ENCODE data around the gene PRSS48.

Gene PRSS48

DNA sequence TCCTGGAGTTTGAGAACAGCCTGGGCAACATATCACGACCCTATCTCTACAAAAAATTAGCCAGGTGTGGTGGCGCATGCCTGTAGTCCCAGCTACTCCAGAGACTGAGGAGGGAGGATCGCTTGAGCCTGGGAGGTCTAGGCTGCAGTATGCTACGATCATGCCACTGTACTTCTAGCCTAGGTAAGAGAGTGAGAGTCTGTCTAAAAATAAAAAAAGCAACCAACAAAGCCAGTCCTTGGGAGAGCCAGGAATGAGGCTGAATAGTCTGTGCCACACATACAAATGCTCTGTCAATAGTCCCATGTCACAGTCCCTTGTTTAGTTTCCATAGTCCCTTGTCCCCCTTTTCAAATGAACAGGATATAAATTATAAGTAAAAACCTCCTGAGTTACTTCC is 19.3 kb upstream of the PRSS48 start:
- Histone ChIP-seq H3K27ac (ENCODE audit: low read length) (no peak overlapping the region), H3K27me3 (ENCODE audit: insufficient read depth, low read length, poor library complexity) (no peaks in the 10 kb centered on the region), H4K20me1 (ENCODE audit: insufficient read depth, low read length) (no peaks in the 10 kb centered on the region), H2AFZ (ENCODE audit: low read depth, low read length) (no peak overlapping the region), H3K4me3 (ENCODE audit: low read depth in 1 of 2, low read length in 2 of 2) (no peak overlapping the region), H3K9me3 (ENCODE audit: insufficient read depth, low read length, severe bottlenecking) (no peaks in the 10 kb centered on the region), H3K4me1 (ENCODE audit: insufficient read depth, low read length) (no peaks in the 10 kb centered on the region), H3K4me2 (ENCODE audit: insufficient read depth, low read length) (no peak overlapping the region), H3K9ac (ENCODE audit: low read depth, low read length) (no peak overlapping the region), H3K36me3 (ENCODE audit: insufficient read depth, low read length) (no peaks in the 10 kb centered on the region), H3K79me2 (ENCODE audit: insufficient read depth, low read length) (no peaks in the 10 kb centered on the region)
- TF ChIP-seq EZH2 (IDR thresholded peaks at IDR 0.05; ENCODE audit: borderline replicate concordance, low read depth, low read length, severe bottlenecking) = no peak
- TF ChIP-seq, protein P1, sequence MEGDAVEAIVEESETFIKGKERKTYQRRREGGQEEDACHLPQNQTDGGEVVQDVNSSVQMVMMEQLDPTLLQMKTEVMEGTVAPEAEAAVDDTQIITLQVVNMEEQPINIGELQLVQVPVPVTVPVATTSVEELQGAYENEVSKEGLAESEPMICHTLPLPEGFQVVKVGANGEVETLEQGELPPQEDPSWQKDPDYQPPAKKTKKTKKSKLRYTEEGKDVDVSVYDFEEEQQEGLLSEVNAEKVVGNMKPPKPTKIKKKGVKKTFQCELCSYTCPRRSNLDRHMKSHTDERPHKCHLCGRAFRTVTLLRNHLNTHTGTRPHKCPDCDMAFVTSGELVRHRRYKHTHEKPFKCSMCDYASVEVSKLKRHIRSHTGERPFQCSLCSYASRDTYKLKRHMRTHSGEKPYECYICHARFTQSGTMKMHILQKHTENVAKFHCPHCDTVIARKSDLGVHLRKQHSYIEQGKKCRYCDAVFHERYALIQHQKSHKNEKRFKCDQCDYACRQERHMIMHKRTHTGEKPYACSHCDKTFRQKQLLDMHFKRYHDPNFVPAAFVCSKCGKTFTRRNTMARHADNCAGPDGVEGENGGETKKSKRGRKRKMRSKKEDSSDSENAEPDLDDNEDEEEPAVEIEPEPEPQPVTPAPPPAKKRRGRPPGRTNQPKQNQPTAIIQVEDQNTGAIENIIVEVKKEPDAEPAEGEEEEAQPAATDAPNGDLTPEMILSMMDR (IDR thresholded peaks at IDR 0.05; ENCODE audit: borderline replicate concordance, extremely low read depth, low read length, poor library complexity, severe bottlenecking) = no peak
- ATAC-seq (ENCODE audit: insufficient read depth, low read depth) = no peak
- DNase-seq = no peak

DNA sequence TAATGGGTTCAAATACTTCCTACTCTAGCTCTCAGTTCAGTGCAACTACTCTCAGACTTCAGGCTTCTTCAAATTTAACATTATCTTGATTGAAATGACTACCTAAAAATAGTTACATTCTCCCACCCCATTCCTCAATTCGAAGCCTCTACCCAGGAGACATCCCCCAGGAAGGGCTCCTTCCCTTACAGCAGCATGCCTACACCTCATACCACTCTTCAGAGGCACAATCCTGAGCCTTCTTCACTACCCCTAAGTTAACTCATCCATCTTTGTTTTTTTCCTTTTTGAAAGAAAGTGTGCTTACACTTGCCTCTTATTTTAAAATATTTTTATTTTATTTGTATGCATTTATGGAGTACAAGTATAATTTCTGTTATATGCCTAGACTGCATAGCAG is 17.2 kb upstream of the PRSS48 start:
- Histone ChIP-seq H2AFZ (ENCODE audit: low read depth, low read length) (no peak overlapping the region), H3K79me2 (ENCODE audit: insufficient read depth, low read length) (no peaks in the 10 kb centered on the region), H3K36me3 (ENCODE audit: insufficient read depth, low read length) (no peaks in the 10 kb centered on the region), H3K9me3 (ENCODE audit: insufficient read depth, low read length, severe bottlenecking) (no peaks in the 10 kb centered on the region), H3K27ac (ENCODE audit: low read length) (no peak overlapping the region), H3K4me3 (ENCODE audit: low read depth in 1 of 2, low read length in 2 of 2) (no peak overlapping the region), H3K4me2 (ENCODE audit: insufficient read depth, low read length) (no peak overlapping the region), H4K20me1 (ENCODE audit: insufficient read depth, low read length) (no peaks in the 10 kb centered on the region), H3K9ac (ENCODE audit: low read depth, low read length) (no peak overlapping the region), H3K27me3 (ENCODE audit: insufficient read depth, low read length, poor library complexity) (no peaks in the 10 kb centered on the region), H3K4me1 (ENCODE audit: insufficient read depth, low read length) (no peaks in the 10 kb centered on the region)
- no peak for ATAC-seq (ENCODE audit: insufficient read depth, low read depth)
- no peak for TF ChIP-seq EZH2 (IDR thresholded peaks at IDR 0.05; ENCODE audit: borderline replicate concordance, low read depth, low read length, severe bottlenecking)
- TF ChIP-seq, protein P1 (IDR thresholded peaks at IDR 0.05; ENCODE audit: borderline replicate concordance, extremely low read depth, low read length, poor library complexity, severe bottlenecking) = no peak
- DNase-seq = no peak

DNA sequence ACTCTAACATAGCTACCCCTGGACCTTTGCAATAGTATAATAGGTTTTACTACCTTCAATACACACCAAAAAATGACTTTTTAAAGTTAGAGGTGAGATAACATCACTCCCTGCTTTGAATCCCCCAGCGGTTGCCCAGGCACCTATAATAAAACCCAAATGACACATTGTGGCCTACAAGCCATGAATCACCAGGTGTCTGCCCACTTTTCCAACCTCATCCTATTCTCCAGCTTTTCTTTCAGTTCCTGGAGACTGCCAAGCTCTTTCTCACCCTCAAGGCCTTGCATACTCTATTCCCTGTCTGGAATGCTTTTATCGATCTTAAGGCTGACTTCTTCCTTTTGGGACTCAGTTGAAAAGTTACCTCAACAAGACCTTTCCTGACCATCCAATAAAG is 16.4 kb upstream of the PRSS48 start:
- no peaks in the 10 kb centered on the region for H3K27me3 ChIP-seq (ENCODE audit: insufficient read depth, low read length, poor library complexity)
- no peaks in the 10 kb centered on the region for H3K9me3 ChIP-seq (ENCODE audit: insufficient read depth, low read length, severe bottlenecking)
- ATAC-seq (ENCODE audit: insufficient read depth, low read depth) (no peak), DNase-seq (no peak)
- no peaks in the 10 kb centered on the region for H3K36me3 ChIP-seq (ENCODE audit: insufficient read depth, low read length)
- no peak overlapping the region for H3K9ac ChIP-seq (ENCODE audit: low read depth, low read length)
- no peak overlapping the region for H3K4me3 ChIP-seq (ENCODE audit: low read depth in 1 of 2, low read length in 2 of 2)
- H3K79me2 ChIP-seq (ENCODE audit: insufficient read depth, low read length) = no peaks in the 10 kb centered on the region
- H4K20me1 ChIP-seq (ENCODE audit: insufficient read depth, low read length) = no peaks in the 10 kb centered on the region
- no peaks in the 10 kb centered on the region for H3K4me1 ChIP-seq (ENCODE audit: insufficient read depth, low read length)
- H3K27ac ChIP-seq (ENCODE audit: low read length) = no peak overlapping the region
- TF ChIP-seq EZH2 (IDR thresholded peaks at IDR 0.05; ENCODE audit: borderline replicate concordance, low read depth, low read length, severe bottlenecking) = no peak
- TF ChIP-seq, protein P1 (IDR thresholded peaks at IDR 0.05; ENCODE audit: borderline replicate concordance, extremely low read depth, low read length, poor library complexity, severe bottlenecking) = no peak
- no peak overlapping the region for H3K4me2 ChIP-seq (ENCODE audit: insufficient read depth, low read length)
- H2AFZ ChIP-seq (ENCODE audit: low read depth, low read length) = no peak overlapping the region

DNA sequence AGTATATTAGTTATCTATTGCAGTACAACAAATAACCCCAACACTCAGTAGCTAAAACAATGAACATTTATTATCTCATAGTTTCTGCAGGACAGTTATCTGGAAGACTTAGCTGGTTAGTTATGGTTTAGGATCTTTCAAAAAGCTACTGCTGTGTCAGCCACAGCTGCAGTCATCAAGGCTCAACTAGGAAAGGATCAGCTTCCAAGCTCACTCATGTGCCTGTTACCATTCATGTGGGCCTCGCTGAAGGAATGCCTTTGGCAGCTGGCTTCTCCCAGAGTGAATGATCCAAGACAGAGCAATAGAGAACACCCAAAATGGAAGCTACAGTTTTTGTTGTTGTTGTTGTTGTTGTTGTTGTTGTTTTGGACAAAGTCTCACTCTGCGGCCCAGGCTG is 13.5 kb upstream of the PRSS48 start:
- Histone ChIP-seq H3K27ac (ENCODE audit: low read length) (no peak overlapping the region), H3K79me2 (ENCODE audit: insufficient read depth, low read length) (no peaks in the 10 kb centered on the region), H3K9me3 (ENCODE audit: insufficient read depth, low read length, severe bottlenecking) (no peaks in the 10 kb centered on the region), H3K36me3 (ENCODE audit: insufficient read depth, low read length) (no peaks in the 10 kb centered on the region), H3K4me3 (ENCODE audit: low read depth in 1 of 2, low read length in 2 of 2) (no peak overlapping the region), H3K4me2 (ENCODE audit: insufficient read depth, low read length) (no peak overlapping the region), H3K9ac (ENCODE audit: low read depth, low read length) (no peak overlapping the region), H3K27me3 (ENCODE audit: insufficient read depth, low read length, poor library complexity) (no peaks in the 10 kb centered on the region), H4K20me1 (ENCODE audit: insufficient read depth, low read length) (no peaks in the 10 kb centered on the region), H3K4me1 (ENCODE audit: insufficient read depth, low read length) (no peaks in the 10 kb centered on the region), H2AFZ (ENCODE audit: low read depth, low read length) (no peak overlapping the region)
- no peak for ATAC-seq (ENCODE audit: insufficient read depth, low read depth)
- DNase-seq = no peak
- TF ChIP-seq EZH2 (IDR thresholded peaks at IDR 0.05; ENCODE audit: borderline replicate concordance, low read depth, low read length, severe bottlenecking) = no peak
- TF ChIP-seq, protein P1 (IDR thresholded peaks at IDR 0.05; ENCODE audit: borderline replicate concordance, extremely low read depth, low read length, poor library complexity, severe bottlenecking) = no peak

Measured in DND-41 (cell line).